Neural crest cell (in vitro differentiated cells): Measurements from ENCODE around the gene TERC. TPM values are rescaled to one million over a fixed set of nuclear protein-coding genes. Genes with fewer than 3 reads are reported as not detected.

Experiments used
- DNase-seq: peaks from one replicate; pipeline ENCODE4 v3.0.0; 2021; ENCODE audit warnings: low read depth, mixed read lengths, low spot score
- H3K27ac Mint-ChIP-seq: one replicate; pipeline ENCODE4 v1.8.0; 2021; ENCODE audit warnings: mild to moderate bottlenecking, mixed read lengths; ENCODE audit not compliant: unreplicated experiment
- H3K27me3 Mint-ChIP-seq: 2 replicates; pipeline ENCODE4 v1.8.0; 2021; ENCODE audit warnings: low read depth, mild to moderate bottlenecking, mixed read lengths
- H3K36me3 Mint-ChIP-seq: 2 replicates; pipeline ENCODE4 v1.8.0; 2021; ENCODE audit warnings: low read depth, mild to moderate bottlenecking, mixed read lengths
- H3K4me1 Mint-ChIP-seq: 2 replicates; pipeline ENCODE4 v1.8.0; 2021; ENCODE audit warnings: mixed read lengths
- H3K4me3 Mint-ChIP-seq: one replicate; pipeline ENCODE4 v1.8.0; 2021; ENCODE audit warnings: mild to moderate bottlenecking, mixed read lengths
- H3K9me3 Mint-ChIP-seq: 2 replicates; pipeline ENCODE4 v1.8.0; 2021; ENCODE audit warnings: mixed read lengths
- CTCF ChIP-seq: fragments of 200-600 bp; sonication (generic); conservative IDR thresholded peaks from 2 replicates; pipeline ENCODE4 v1.5.0; 2021; ENCODE audit warnings: antibody characterized with exemption, mild to moderate bottlenecking
- total RNA-seq: library from RNA; stranded (reverse); gene quantifications from 2 replicates; pipeline ENCODE4 v1.2.1, GENCODE V29; 2021

TERC gene
- total RNA-seq, 1 donor from 2014 or later = 19.5 TPM

GRCh38 chr3:169755488-169755887 is 9.4 kb downstream of the TERC start:
- Mint-ChIP-seq H3K4me3 (no peak overlapping the region), H3K36me3 (no peaks in the 10 kb centered on the region), H3K9me3 (no peaks in the 10 kb centered on the region), H3K4me1 (no peaks in the 10 kb centered on the region), H3K27ac (no peak overlapping the region), H3K27me3 (peaks cover 24% of the 10 kb centered on the region)
- DNase-seq = no peak
- TF ChIP-seq CTCF = no peak

- H3K36me3 Mint-ChIP-seq = no peaks in the 10 kb centered on the region
- peaks cover 24% of the 10 kb centered on the region for H3K27me3 Mint-ChIP-seq
- H3K4me1 Mint-ChIP-seq = no peaks in the 10 kb centered on the region
- H3K27ac Mint-ChIP-seq = no peak overlapping the region
- no peak overlapping the region for H3K4me3 Mint-ChIP-seq
- TF ChIP-seq CTCF = no peak
- H3K9me3 Mint-ChIP-seq = no peaks in the 10 kb centered on the region
- DNase-seq = no peak
Observed at GRCh38 chr3:169754711-169755110, 10.1 kb downstream of the TERC start.

- H3K4me1 Mint-ChIP-seq = no peaks in the 10 kb centered on the region
- H3K27ac Mint-ChIP-seq = no peak overlapping the region
- no peaks in the 10 kb centered on the region for H3K9me3 Mint-ChIP-seq
- H3K36me3 Mint-ChIP-seq = no peaks in the 10 kb centered on the region
- DNase-seq = no peak
- H3K27me3 Mint-ChIP-seq = peaks cover 39% of the 10 kb centered on the region
- no peak overlapping the region for H3K4me3 Mint-ChIP-seq
- TF ChIP-seq CTCF = no peak
Observed at GRCh38 chr3:169751875-169752274, 13.0 kb downstream of the TERC start.

GRCh38 chr3:169750665-169751064 is 14.2 kb downstream of the TERC start:
- Mint-ChIP-seq H3K9me3 (no peaks in the 10 kb centered on the region), H3K4me3 (no peak overlapping the region), H3K4me1 (no peaks in the 10 kb centered on the region), H3K36me3 (no peaks in the 10 kb centered on the region), H3K27me3 (peaks cover 41% of the 10 kb centered on the region), H3K27ac (no peak overlapping the region)
- no peak for TF ChIP-seq CTCF
- DNase-seq = no peak

- Mint-ChIP-seq H3K36me3 (no peaks in the 10 kb centered on the region), H3K4me3 (no peak overlapping the region), H3K9me3 (no peaks in the 10 kb centered on the region), H3K4me1 (peaks cover 5% of the 10 kb centered on the region), H3K27me3 (peaks cover 34% of the 10 kb centered on the region), H3K27ac (no peak overlapping the region)
- no peak for TF ChIP-seq CTCF
- DNase-seq = no peak
Observed at GRCh38 chr3:169748670-169749069, 16.2 kb downstream of the TERC start.

- no peak for DNase-seq
- H3K36me3 Mint-ChIP-seq = no peaks in the 10 kb centered on the region
- H3K27me3 Mint-ChIP-seq = peaks cover 24% of the 10 kb centered on the region
- peaks cover 5% of the 10 kb centered on the region for H3K4me1 Mint-ChIP-seq
- peak overlapping the region; percentile 14 for H3K27ac Mint-ChIP-seq
- TF ChIP-seq CTCF = no peak
- no peak overlapping the region for H3K4me3 Mint-ChIP-seq
- no peaks in the 10 kb centered on the region for H3K9me3 Mint-ChIP-seq
Observed at GRCh38 chr3:169746924-169747323, 17.9 kb downstream of the TERC start.
